NCI-H748 (cell line): ENCODE results near the gene NPEPL1.
"Not testable (repeated sequence)": the region's sequence is repeated elsewhere in the genome, so short reads cannot be mapped to it uniquely, and the experiment has no call there.

Experiments
- DNase-seq: peaks from one replicate; lab custom pipeline; 2025; ENCODE audit not compliant: unreplicated experiment; lab: John Stamatoyannopoulos, UW

The NPEPL1 gene

GRCh38 chr20:58740356-58741308 is 48.0 kb downstream of the NPEPL1 start:
- DNase-seq: no peak

- DNase-seq: no peak
Measured at GRCh38 chr20:58741384-58741783, 48.8 kb downstream of the NPEPL1 start.

DNA sequence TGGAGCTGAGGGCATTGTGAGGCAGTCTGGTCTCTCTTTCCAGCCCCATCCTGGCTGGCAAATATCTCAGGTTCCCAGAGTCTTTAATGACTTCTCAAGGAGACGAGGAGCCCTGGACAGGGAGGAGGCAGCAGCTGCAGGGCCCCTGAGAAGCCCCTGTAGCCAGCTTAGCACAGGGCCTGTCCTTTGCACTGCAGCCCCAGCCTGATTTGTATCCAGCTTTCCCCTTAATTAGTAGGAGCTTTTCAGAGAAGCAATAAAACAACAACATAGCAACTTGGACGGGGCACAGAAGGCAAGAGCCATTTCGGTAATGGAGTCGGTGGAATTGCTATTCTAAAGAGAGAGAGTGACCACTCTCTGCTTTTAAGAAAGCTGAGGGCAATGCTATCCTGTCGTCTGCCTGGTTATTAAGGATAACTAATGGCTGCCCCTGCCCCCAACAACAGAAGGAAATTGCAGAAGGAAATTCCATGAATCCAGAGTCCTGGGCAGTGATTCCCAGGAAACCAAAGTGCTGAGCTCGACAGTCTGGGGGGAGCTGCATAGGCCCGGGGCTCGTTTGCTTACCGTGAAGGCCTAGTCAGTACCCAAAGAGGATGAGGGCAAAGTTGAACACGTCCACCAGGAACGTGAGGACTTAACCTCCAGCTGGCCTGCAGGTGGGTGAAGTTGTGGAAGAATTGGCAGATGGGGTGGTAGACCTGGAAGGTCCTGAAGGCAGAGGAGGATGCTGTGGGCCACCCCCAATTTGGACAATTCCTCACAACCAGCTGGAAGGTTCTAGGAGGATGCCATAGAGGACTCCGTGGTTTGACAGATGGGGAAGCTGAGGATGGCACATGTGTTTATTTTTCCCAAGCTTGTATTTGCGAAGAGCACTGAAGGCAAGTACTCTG is 50.3 kb downstream of the NPEPL1 start:
- no peak for DNase-seq

- no peak for DNase-seq
Measured at GRCh38 chr20:58743929-58744534, 51.4 kb downstream of the NPEPL1 start.

- no peak for DNase-seq
Measured at GRCh38 chr20:58744836-58745235, 52.2 kb downstream of the NPEPL1 start.

DNA sequence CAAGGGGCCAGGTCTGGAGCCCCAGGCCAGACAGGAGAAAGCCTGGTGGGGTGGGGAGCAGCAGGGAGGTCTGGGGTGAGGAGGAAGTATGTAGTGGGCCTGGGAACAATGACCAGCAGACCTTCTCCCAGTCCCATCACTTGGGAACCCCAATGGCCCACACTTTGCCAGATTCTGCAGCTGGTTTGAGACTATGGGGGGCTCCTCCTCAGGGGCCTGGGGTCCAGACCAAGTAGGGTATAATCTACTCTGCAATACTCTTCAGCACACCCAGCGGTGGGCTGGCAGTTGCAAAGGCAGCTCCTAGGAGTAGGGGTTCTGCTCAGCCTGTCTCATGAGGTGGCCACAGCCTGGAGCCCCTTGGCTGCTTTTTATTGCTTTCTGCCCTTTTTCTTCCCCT is 52.8 kb downstream of the NPEPL1 start:
- no peak for DNase-seq

DNA sequence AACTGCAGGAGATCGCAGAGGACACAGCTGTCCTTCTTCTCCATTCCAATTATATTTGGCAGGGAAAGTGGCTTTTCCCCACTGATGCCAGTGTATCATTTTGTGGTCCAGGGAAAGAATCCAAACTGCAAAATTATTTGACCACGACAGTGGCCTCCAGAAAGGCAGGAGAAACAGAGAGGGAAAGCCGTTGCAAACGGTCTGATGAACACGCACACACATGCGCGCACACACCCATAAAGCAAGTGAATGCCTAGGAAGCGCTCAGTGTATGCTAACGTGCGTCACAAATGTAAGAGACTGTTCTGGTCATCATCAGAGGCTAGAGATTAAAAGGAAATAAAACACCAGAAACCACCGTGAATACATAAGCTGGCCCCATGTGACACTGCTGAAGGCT is 54.0 kb downstream of the NPEPL1 start:
- peak; percentile 21 for DNase-seq

GRCh38 chr20:58747211-58747610 is 54.6 kb downstream of the NPEPL1 start:
- no peak for DNase-seq

DNA sequence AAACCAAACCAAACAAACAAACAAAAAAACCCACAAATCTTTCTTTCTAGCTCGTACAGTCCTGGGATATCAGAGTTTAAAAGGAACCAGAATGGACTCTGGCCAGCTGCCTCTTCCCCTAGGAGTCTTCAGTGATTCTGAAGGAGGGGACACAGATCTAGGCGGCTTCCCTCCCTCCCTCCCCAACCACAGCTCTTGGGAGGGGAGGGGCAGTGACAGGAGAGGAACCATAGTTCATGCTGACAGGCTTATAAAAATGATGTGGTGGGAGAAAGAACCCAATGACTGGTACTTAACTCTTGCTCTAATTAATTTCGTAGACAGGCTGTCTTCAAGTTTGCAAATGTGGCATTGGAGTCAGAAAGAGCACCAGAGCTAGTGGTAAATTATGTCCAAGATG is 56.0 kb downstream of the NPEPL1 start:
- no peak for DNase-seq

DNA sequence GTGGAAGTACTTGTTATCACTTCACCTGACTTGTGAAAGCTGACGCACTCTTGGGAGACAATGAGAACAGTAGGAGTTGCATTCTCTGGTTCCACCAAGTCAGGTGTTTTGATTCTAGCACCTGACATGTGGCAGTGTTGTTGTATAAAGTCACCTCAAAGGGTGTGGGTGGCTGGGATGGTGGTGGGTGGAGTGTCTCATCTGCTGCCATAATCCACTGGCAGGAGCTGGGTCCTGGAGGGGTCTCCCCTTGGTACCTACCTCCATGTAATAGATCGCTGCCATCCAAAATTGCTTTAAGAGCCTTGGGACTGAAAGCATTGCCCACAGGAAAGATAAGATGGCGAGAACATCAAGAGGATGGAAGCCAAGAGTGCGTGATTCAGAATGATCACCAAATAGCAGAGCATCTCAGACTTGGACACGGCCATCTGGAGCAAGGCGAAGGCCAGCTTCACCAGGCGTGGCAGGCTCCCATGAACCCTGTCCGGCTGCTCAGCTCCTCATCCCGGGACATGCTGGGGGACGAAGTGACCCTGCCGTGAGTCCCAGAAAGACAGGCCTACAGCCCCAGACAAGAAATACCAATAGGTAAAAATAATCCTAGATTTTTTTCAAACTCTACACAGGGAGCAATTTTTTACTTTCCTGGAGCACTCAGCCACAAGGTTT is 56.6 kb downstream of the NPEPL1 start:
- DNase-seq: no peak

DNA sequence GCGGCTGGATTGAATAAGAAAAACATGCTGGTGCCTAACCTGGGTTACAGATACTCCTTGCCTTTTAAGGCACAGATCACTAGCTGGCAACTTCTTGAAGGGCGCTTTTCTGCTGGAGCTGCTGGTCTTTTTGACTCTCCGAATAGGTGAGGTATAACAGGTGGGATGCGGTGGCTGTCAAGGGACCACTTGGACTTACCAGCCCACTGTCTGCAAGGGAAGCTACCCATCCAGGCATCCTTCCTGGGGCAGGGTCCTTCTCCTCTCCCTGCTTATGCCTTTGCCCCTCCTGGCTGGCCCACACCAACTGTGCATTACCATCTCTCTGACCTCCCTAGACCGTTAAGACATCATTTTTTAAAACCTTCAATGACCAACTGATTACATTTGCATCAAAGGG is 57.4 kb downstream of the NPEPL1 start:
- no peak for DNase-seq

GRCh38 chr20:58750706-58751105 is 58.1 kb downstream of the NPEPL1 start:
- not testable (repeated sequence) for DNase-seq

- no peak for DNase-seq
Measured at GRCh38 chr20:58751979-58752378, 59.4 kb downstream of the NPEPL1 start.

- no peak for DNase-seq
Measured at GRCh38 chr20:58752565-58752964, 60.0 kb downstream of the NPEPL1 start.

DNA sequence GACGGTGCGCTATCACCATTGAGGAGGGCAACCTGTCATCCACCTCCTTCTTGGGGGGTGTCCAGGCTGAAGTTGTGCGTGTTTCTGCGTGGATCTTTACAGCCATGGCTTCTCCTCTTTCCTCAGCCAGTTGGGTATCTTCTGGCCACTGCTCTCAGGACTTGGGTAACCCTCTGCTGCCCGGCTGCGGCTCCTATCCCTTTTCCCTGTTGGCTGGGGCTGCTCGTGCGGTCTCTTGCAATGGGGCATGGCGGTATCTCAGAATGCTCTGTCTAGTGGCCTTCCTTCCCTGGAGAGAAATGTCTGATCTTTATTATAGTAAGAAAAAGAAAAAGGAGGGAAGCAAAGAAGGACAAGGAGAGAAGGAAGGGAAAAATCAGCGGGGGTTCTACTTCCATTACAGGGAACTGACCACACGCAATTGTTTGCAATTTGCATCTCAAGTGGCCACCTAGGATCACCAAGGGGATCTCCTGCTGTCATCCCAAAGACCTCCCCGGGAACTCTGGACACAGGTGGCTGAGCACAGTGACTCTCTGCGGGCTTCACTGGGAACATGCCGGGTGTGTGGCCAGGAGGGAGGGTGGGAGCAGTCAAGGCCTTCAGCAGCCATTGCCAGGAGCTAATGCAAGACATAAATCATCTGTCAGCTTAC is 60.8 kb downstream of the NPEPL1 start:
- DNase-seq: no peak

GRCh38 chr20:58753922-58754551 is 61.4 kb downstream of the NPEPL1 start:
- no peak for DNase-seq

- no peak for DNase-seq
Measured at GRCh38 chr20:58754584-58754983, 62.0 kb downstream of the NPEPL1 start.

DNA sequence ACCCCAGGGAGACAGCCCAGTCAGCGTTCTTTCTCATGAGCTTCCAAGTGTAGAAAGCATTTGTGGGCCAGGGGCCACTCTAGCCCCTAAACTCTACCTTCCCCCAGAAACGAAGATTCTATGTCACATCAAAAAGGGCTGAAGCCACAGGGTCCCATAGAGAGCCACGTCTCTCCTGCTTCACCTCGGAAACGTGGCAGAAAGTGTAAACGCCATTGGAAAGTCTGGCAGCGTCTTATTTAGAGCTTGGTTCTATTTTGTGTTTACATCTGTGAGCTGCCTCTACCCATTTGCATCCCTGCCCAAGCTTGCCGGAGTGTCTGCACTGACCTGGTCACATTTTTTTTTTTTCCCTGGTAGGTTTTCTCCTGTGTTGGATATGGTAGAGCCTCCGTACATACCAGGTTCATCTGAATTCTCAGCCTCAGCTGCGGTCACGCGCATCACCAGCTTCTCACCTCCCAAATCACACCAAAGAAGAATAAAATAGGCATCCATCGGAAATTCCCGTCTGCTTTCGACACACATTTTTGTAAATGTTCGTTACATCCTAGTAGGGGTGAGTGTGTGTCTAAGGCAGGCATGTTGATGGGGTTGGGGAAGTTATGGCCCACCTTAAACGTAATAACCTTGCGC is 62.6 kb downstream of the NPEPL1 start:
- no peak for DNase-seq

DNA sequence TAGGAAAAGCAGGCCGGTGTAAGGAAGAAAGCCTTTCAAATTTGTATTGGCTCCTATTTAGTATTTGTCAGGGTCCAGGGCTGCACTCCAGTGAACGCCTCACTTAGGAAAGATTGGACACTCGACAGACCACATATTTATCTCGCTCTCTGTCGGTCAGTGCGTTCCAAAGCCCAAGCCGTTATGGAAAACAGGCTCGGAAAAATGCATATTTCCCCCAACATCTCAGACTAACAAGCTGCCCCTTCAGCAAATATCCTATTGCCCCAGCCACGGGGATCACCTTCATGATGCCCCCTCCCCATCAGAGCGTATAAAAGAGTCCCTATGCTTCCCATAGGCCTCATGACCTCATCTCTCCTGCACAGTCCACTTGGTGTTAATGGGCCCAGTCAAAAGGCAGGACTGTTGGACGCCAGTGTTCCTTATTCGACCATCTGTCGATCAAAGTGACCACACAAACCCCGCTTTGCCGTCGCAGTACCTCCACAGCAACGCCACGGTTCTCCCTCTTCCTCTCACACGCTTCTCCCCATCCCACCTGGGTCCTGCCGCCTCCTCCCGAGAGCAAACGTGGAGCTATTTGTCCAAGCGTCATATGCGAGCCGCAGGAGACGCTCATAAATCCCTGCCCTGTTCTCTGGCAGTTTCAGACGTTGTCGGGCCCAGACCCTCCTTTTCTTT is 63.3 kb downstream of the NPEPL1 start:
- no peak for DNase-seq
